ENCODE results near the gene EIF3F. TPM values are rescaled to one million over a fixed set of nuclear protein-coding genes. Genes with fewer than 3 reads are reported as not detected.

EIF3F gene
- total and polyA plus RNA-seq, 2 of the 4 experiments (the other 2 are of a cell fraction): 279 to 306 TPM

GRCh38 chr11:8017071-8017470 lies 29.9 kb downstream of the EIF3F start:
- peaks cover 19% of the 10 kb centered on the region for H3K4me1 ChIP-seq (ENCODE audit: control insufficient read depth, insufficient read depth, low read length)
- no peak overlapping the region for H4K5ac ChIP-seq (ENCODE audit: low read depth, low read length)
- peak overlapping the region; percentile 77; the same call in 1 of the 2 replicates for H2AK5ac ChIP-seq (ENCODE audit: low read depth, low read length)
- H4K20me1 ChIP-seq (ENCODE audit: insufficient read depth, low read length): peaks cover 9% of the 10 kb centered on the region; the same call in 1 of the 2 replicates
- peak overlapping the region; percentile 91; the same call in 1 of the 2 replicates for H3K4ac ChIP-seq (ENCODE audit: low read depth, low read length)
- H3K4me2 ChIP-seq (ENCODE audit: low read depth, low read length): no peak overlapping the region
- no peak overlapping the region; a peak in 1 of 4 replicates for H4K8ac ChIP-seq (ENCODE audit: low read depth in 2 of 2, low read length in 2 of 2)
- no peaks in the 10 kb centered on the region for H3K9me3 ChIP-seq (ENCODE audit: control insufficient read depth, insufficient read depth, low read length)
- in situ Hi-C loops (cut with MboI; ENCODE audit: low sequenced_read_pairs) (no loop called here), intact Hi-C loops (cut with micrococcal nuclease) (no loop called here), dilution Hi-C loops (cut with HindIII; ENCODE audit: low sequenced_read_pairs, unreplicated experiment) (no loop called here)
- POLR2A ChIA-PET (ENCODE audit: unreplicated experiment): no interaction called here
- TF ChIP-seq RAD21 (IDR thresholded peaks at IDR 0.05; ENCODE audit: low read length) (no peak), BHLHE40 (IDR thresholded peaks at IDR 0.05; ENCODE audit: low read depth, low read length) (no peak), SMC3 (IDR thresholded peaks at IDR 0.05; ENCODE audit: low read depth, low read length) (no peak), RCOR1 (IDR thresholded peaks at IDR 0.05; ENCODE audit: insufficient replicate concordance, low read length) (no peak), CHD1 (IDR thresholded peaks at IDR 0.05; ENCODE audit: low read depth, low read length) (no peak), ELK1 (IDR thresholded peaks at IDR 0.05; ENCODE audit: borderline replicate concordance, low read depth, low read length) (no peak), CEBPB (IDR thresholded peaks at IDR 0.05; ENCODE audit: low read depth, low read length) (no peak), RFX5 (IDR thresholded peaks at IDR 0.05; ENCODE audit: low read depth, low read length) (no peak), POLR2A (IDR thresholded peaks at IDR 0.05; ENCODE audit: low read depth, low read length) (no peak), MXI1 (IDR thresholded peaks at IDR 0.05; ENCODE audit: borderline replicate concordance, low read depth, low read length) (no peak), MAFK (IDR thresholded peaks at IDR 0.05; ENCODE audit: low read depth, low read length) (no peak)
- TF ChIP-seq, protein P1, sequence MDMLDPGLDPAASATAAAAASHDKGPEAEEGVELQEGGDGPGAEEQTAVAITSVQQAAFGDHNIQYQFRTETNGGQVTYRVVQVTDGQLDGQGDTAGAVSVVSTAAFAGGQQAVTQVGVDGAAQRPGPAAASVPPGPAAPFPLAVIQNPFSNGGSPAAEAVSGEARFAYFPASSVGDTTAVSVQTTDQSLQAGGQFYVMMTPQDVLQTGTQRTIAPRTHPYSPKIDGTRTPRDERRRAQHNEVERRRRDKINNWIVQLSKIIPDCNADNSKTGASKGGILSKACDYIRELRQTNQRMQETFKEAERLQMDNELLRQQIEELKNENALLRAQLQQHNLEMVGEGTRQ (IDR thresholded peaks at IDR 0.05; ENCODE audit: low read depth, low read length): no peak
- peaks cover 28% of the 10 kb centered on the region for H3K9me1 ChIP-seq (ENCODE audit: insufficient read depth, low read length)
- H2AFZ ChIP-seq (replicated peaks; ENCODE audit: low read length, poor library complexity): no peak overlapping the region
- 100% methylated on average over 2 of the region's 2 CpGs; no CpG with 5 or more reads in 1 of the 2 experiments for WGBS, 2 experiments (ENCODE audit: extremely low coverage in 2 of 2, insufficient read length in 1 of 2)
- CTCF ChIA-PET: interaction anchor here (2.6 kb wide), 1 partner anchor 82 kb away, joined by 14 read pairs; no protein-coding TSS in a partner anchor
- no peaks in the 10 kb centered on the region; a peak in 1 of 4 replicates for H3K79me1 ChIP-seq (ENCODE audit: low read depth in 1 of 2, low read length in 2 of 2)
- H3K14ac ChIP-seq (replicated peaks; ENCODE audit: low read depth, low read length): peak overlapping the region; percentile 25; the same call in 1 of the 2 replicates
- H2BK120ac ChIP-seq (ENCODE audit: low read depth, low read length): peak overlapping the region; percentile 87; the same call in 1 of the 2 replicates
- H2BK5ac ChIP-seq (ENCODE audit: low read depth, low read length, poor library complexity, severe bottlenecking): no peak overlapping the region
- no peaks in the 10 kb centered on the region for H3K27me3 ChIP-seq (ENCODE audit: control insufficient read depth, insufficient read depth, low read length)
- no peak overlapping the region for H4K91ac ChIP-seq (ENCODE audit: insufficient read depth, low read depth, low read length)
- no peak overlapping the region for H2AK9ac ChIP-seq (replicated peaks; ENCODE audit: low read depth, low read length, poor library complexity)
- H2BK15ac ChIP-seq (ENCODE audit: low read depth, low read length): peak overlapping the region; percentile 87; the same call in 1 of the 3 replicates
- H3K27ac ChIP-seq (ENCODE audit: insufficient read depth, low read length): no peak overlapping the region
- no peak overlapping the region for H2BK20ac ChIP-seq (ENCODE audit: low read depth, low read length)
- no peaks in the 10 kb centered on the region for H3K36me3 ChIP-seq (ENCODE audit: control insufficient read depth, insufficient read depth, low read length)
- no peak overlapping the region for H3K4me3 ChIP-seq (ENCODE audit: insufficient read depth, low read depth, low read length)
- no TSS peak for BruUV-seq (replicated peaks)
- H3K18ac ChIP-seq (ENCODE audit: low read depth, low read length): no peak overlapping the region
- DNase-seq (no peak), ATAC-seq (ENCODE audit: low read depth) (no peak)
- no peak overlapping the region for H3K9ac ChIP-seq (ENCODE audit: low read depth, low read length)
- 0 out of 2 replicates have a peak overlapping the region, but pooled peaks have one; percentile 90 for H3K23ac ChIP-seq (ENCODE audit: low read depth, low read length)
- no peak overlapping the region for H3K56ac ChIP-seq (ENCODE audit: extremely low read depth, insufficient read depth, low read length)
